Measurements from ENCODE around the gene DUSP9.
"Not testable (repeated sequence)": the region's sequence is repeated elsewhere in the genome, so short reads cannot be mapped to it uniquely, and the experiment has no call there.

DUSP9 gene

GRCh38 chrX:153671589-153672530 is 24.9 kb downstream of the DUSP9 start:
- DNase-seq (ENCODE audit: low read depth in 2 of 2) = no peak

- no peak for DNase-seq (ENCODE audit: low read depth in 2 of 2)
These were observed 25.8 kb downstream of the DUSP9 start for GRCh38 chrX:153672531-153673427.

GRCh38 chrX:153673428-153674218 is 26.6 kb downstream of the DUSP9 start, which contains the start of gene PNCK:
TSS of gene PNCK (minus strand) at chrX:153673813. CDS start at chrX:153673076, 737 bp downstream.
- DNase-seq (ENCODE audit: low read depth in 2 of 2) = no peak

GRCh38 chrX:153674219-153674851 is 27.3 kb downstream of the DUSP9 start:
- no peak for DNase-seq (ENCODE audit: low read depth in 2 of 2)

- no peak for DNase-seq (ENCODE audit: low read depth in 2 of 2)
These were observed 34.2 kb downstream of the DUSP9 start for GRCh38 chrX:153681175-153681574.

- not testable (repeated sequence) for DNase-seq (ENCODE audit: low read depth in 2 of 2)
These were observed 36.5 kb downstream of the DUSP9 start for GRCh38 chrX:153683486-153683885.

GRCh38 chrX:153684467-153685155 is 37.6 kb downstream of the DUSP9 start:
- no peak for DNase-seq (ENCODE audit: low read depth in 2 of 2)

GRCh38 chrX:153685156-153685536 is 38.1 kb downstream of the DUSP9 start:
- no peak for DNase-seq (ENCODE audit: low read depth in 2 of 2)

- DNase-seq (ENCODE audit: low read depth in 2 of 2) = no peak
These were observed 39.0 kb downstream of the DUSP9 start for GRCh38 chrX:153685751-153686696.

- DNase-seq (ENCODE audit: low read depth in 2 of 2) = no peak
These were observed 39.7 kb downstream of the DUSP9 start for GRCh38 chrX:153686711-153687110.

- DNase-seq (ENCODE audit: low read depth in 2 of 2) = no peak
These were observed 40.4 kb downstream of the DUSP9 start, which contains the start of gene SLC6A8 for GRCh38 chrX:153687121-153688039. TSS of gene SLC6A8 (plus strand) at chrX:153687926. CDS start at chrX:153688575, 649 bp downstream.

GRCh38 chrX:153688071-153688470 is 41.1 kb downstream of the DUSP9 start:
- no peak for DNase-seq (ENCODE audit: low read depth in 2 of 2)

- no peak for DNase-seq (ENCODE audit: low read depth in 2 of 2)
These were observed 41.5 kb downstream of the DUSP9 start for GRCh38 chrX:153688506-153688905.

GRCh38 chrX:153688911-153689590 is 42.0 kb downstream of the DUSP9 start:
- no peak for DNase-seq (ENCODE audit: low read depth in 2 of 2)

- no peak for DNase-seq (ENCODE audit: low read depth in 2 of 2)
These were observed 42.9 kb downstream of the DUSP9 start for GRCh38 chrX:153689654-153690465.

- DNase-seq (ENCODE audit: low read depth in 2 of 2) = no peak
These were observed 43.5 kb downstream of the DUSP9 start for GRCh38 chrX:153690466-153690865.

Measured in stimulated activated CD4-positive, alpha-beta T cell treated with anti-CD3 and anti-CD28 coated beads, Interleukin-1b, Interleukin-23, amount 100 ng/mL, for 1 hour (primary cell).